ENCODE measurements around the gene SYCP2L. TPM values are rescaled to one million over a fixed set of nuclear protein-coding genes. Genes with fewer than 3 reads are reported as not detected.
"Not testable (repeated sequence)": the region's sequence is repeated elsewhere in the genome, so short reads cannot be mapped to it uniquely, and the experiment has no call there.

Gene SYCP2L
- total and polyA plus RNA-seq, 2 of the 8 experiments (the other 6 are each of a cell fraction or from before 2014, with no cell fraction given), result 1.7 to 4.2 TPM

- H3K4me1 ChIP-seq (replicated peaks in 1 of 4; ENCODE audit: control insufficient read depth in 3 of 4, insufficient read depth in 4 of 4, low read length in 3 of 4); H3K23ac ChIP-seq (ENCODE audit: insufficient read length); H3K18ac ChIP-seq (ENCODE audit: extremely low read depth, low read length); H4K8ac ChIP-seq (ENCODE audit: extremely low read depth, insufficient read depth, low read length); H2BK15ac ChIP-seq (ENCODE audit: low read length); H3K4ac ChIP-seq (replicated peaks; ENCODE audit: insufficient read length, low read depth, low read length); FAIRE-seq; H2AFZ ChIP-seq (ENCODE audit: low read length); H3K56ac ChIP-seq (replicated peaks; ENCODE audit: insufficient read length, low read depth, low read length); H3K4me2 ChIP-seq (ENCODE audit: insufficient read depth in 1 of 2, low read depth in 2 of 2, low read length in 2 of 2); H3K4me3 ChIP-seq (ENCODE audit: extremely low read depth in 1 of 4, insufficient read depth in 2 of 4, low read depth in 3 of 4, low read length in 4 of 4); H3K14ac ChIP-seq (ENCODE audit: insufficient read length); H3K27me3 ChIP-seq (replicated peaks in 1 of 4; ENCODE audit: control insufficient read depth in 3 of 4, extremely low read depth in 1 of 4, insufficient read depth in 3 of 4, low read length in 3 of 4); H2AK5ac ChIP-seq (ENCODE audit: low read depth, low read length); H3K9ac ChIP-seq (replicated peaks in 1 of 4; ENCODE audit: extremely low read depth in 1 of 4, low read depth in 3 of 4, low read length in 3 of 4); H2BK12ac ChIP-seq (ENCODE audit: low read depth, low read length); H2BK20ac ChIP-seq (ENCODE audit: low read length); H4K5ac ChIP-seq (ENCODE audit: insufficient read length, low read depth, low read length); H3K23me2 ChIP-seq (ENCODE audit: low read depth, low read length); H3K9me3 ChIP-seq (ENCODE audit: insufficient read depth in 2 of 2, low read depth in 1 of 2, low read length in 1 of 2); H3K79me2 ChIP-seq (ENCODE audit: control insufficient read depth in 1 of 2, insufficient read depth in 2 of 2, low read length in 2 of 2); POLR2A ChIA-PET (ENCODE audit: partially characterized antibody); H4K20me1 ChIP-seq (replicated peaks in 1 of 2; ENCODE audit: control insufficient read depth in 1 of 2, insufficient read depth in 2 of 2, low read length in 2 of 2); H4K91ac ChIP-seq (replicated peaks; ENCODE audit: insufficient read length, low read length); H3K79me1 ChIP-seq (ENCODE audit: low read depth, low read length); DNase-seq (ENCODE audit: low read depth in 1 of 2, low spot score in 2 of 2); H3K27ac ChIP-seq (ENCODE audit: low read depth, low read length); CTCF ChIA-PET (ENCODE audit: partially characterized antibody); H3K36me3 ChIP-seq (ENCODE audit: control insufficient read depth in 2 of 4, insufficient read depth in 4 of 4, low read length in 3 of 4); H2BK120ac ChIP-seq (replicated peaks; ENCODE audit: low read depth, low read length): not testable (repeated sequence)
- H2BK5ac ChIP-seq (ENCODE audit: low read depth, low read length), result 0 out of 2 replicates have a peak overlapping the region, but pooled peaks have one; percentile 8
- WGBS, 2 experiments (ENCODE audit: extremely low coverage in 1 of 2, insufficient coverage in 1 of 2, insufficient read length in 1 of 2, insufficient replicate concordance in 2 of 2, low coverage in 1 of 2, low lambda C conversion rate in 2 of 2, missing lambda C conversion rate in 1 of 2), result 94% methylated on average over 3 of the region's 3 CpGs; no CpG with 5 or more reads in 1 of the 2 experiments
Measured at GRCh38 chr6:10919520-10919919, 32.7 kb downstream of the SYCP2L start.
